H9 (cell line): ENCODE data around the gene CES1. TPM values are rescaled to one million over a fixed set of nuclear protein-coding genes. Genes with fewer than 3 reads are reported as not detected.

ENCODE experiments used
- DNase-seq: peaks from one replicate; pipeline ENCODE4 v3.0.0-alpha.2; 2017
- H2AFZ ChIP-seq: one replicate; pipeline ENCODE4 v1.6.1; 2013; ENCODE audit warnings: mild to moderate bottlenecking, low read length, control low read depth, moderate library complexity
- H2AK5ac ChIP-seq: 2 replicates; pipeline ENCODE4 v1.6.1; 2013; ENCODE audit warnings: low read length, control low read depth, mixed read lengths; ENCODE audit not compliant: insufficient read length
- H2BK120ac ChIP-seq: one replicate; pipeline ENCODE4 v1.6.1; 2013; ENCODE audit warnings: low read depth, mild to moderate bottlenecking, low read length, control low read depth, inconsistent platforms; ENCODE audit not compliant: poor library complexity, severe bottlenecking
- H2BK12ac ChIP-seq: 2 replicates; pipeline ENCODE4 v1.6.1; 2013; ENCODE audit warnings: low read length, control low read depth, mixed read lengths, low read depth; ENCODE audit not compliant: insufficient read length
- H2BK15ac ChIP-seq: 2 replicates; pipeline ENCODE4 v1.6.1; 2013; ENCODE audit warnings: low read depth, low read length, control low read depth
- H2BK20ac ChIP-seq: one replicate; pipeline ENCODE4 v1.6.1; 2013; ENCODE audit warnings: low read depth, mild to moderate bottlenecking, low read length, control low read depth, inconsistent platforms; ENCODE audit not compliant: poor library complexity, severe bottlenecking
- H2BK5ac ChIP-seq: 2 replicates; pipeline ENCODE4 v1.6.1; 2013; ENCODE audit warnings: low read length, control low read depth, mixed read lengths; ENCODE audit not compliant: insufficient read length
- H3K14ac ChIP-seq: 2 replicates; pipeline ENCODE4 v1.6.1; 2013; ENCODE audit warnings: low read length, control low read depth; ENCODE audit not compliant: insufficient read depth
- H3K18ac ChIP-seq: 2 replicates; pipeline ENCODE4 v1.6.1; 2013; ENCODE audit warnings: low read depth, mild to moderate bottlenecking, mixed read lengths, low read length, control low read depth; ENCODE audit not compliant: insufficient read length
- H3K23ac ChIP-seq: 2 replicates; pipeline ENCODE4 v1.6.1; 2013; ENCODE audit warnings: low read length, control low read depth, mixed read lengths, low read depth; ENCODE audit not compliant: insufficient read length
- H3K23me2 ChIP-seq: 2 replicates; pipeline ENCODE4 v1.6.1; 2013; ENCODE audit warnings: low read depth, mild to moderate bottlenecking, mixed read lengths, low read length, control low read depth; ENCODE audit not compliant: insufficient read length, poor library complexity, severe bottlenecking
- H3K27ac ChIP-seq: 2 replicates; pipeline ENCODE4 v1.5.1; 2013; ENCODE audit warnings: low read length, control low read depth, mixed read lengths, low read depth; ENCODE audit not compliant: insufficient read length
- H3K27me3 ChIP-seq: 2 replicates; pipeline ENCODE4 v1.6.1; 2013; ENCODE audit warnings: low read length, control low read depth, inconsistent platforms; ENCODE audit not compliant: insufficient read depth
- H3K4ac ChIP-seq: 2 replicates; pipeline ENCODE4 v1.6.1; 2013; ENCODE audit warnings: low read depth, mild to moderate bottlenecking, control low read depth, inconsistent platforms, low read length, moderate library complexity
- H3K4me1 ChIP-seq: 2 replicates; pipeline ENCODE4 v1.6.1; 2013; ENCODE audit warnings: low read length, control low read depth, inconsistent platforms; ENCODE audit not compliant: insufficient read depth
- H3K4me2 ChIP-seq: 2 replicates; pipeline ENCODE4 v1.6.1; 2013; ENCODE audit warnings: low read length, control low read depth, mixed read lengths; ENCODE audit not compliant: insufficient read length, insufficient read depth
- H3K56ac ChIP-seq: 2 replicates; pipeline ENCODE4 v1.6.1; 2013; ENCODE audit warnings: low read depth, mild to moderate bottlenecking, mixed read lengths, low read length, control low read depth; ENCODE audit not compliant: insufficient read length
- H3K79me1 ChIP-seq: 2 replicates; pipeline ENCODE4 v1.6.1; 2013; ENCODE audit warnings: low read depth, mild to moderate bottlenecking, moderate library complexity, low read length, control low read depth, inconsistent platforms; ENCODE audit not compliant: insufficient read depth, poor library complexity, severe bottlenecking
- H3K79me2 ChIP-seq: 2 replicates; pipeline ENCODE4 v1.6.1; 2013; ENCODE audit warnings: low read length, control low read depth, inconsistent platforms; ENCODE audit not compliant: insufficient read depth
- H3K9ac ChIP-seq: 2 replicates; pipeline ENCODE4 v1.6.1; 2013; ENCODE audit warnings: low read length, control low read depth, mixed read lengths; ENCODE audit not compliant: insufficient read length; ENCODE audit errors: extremely low read depth
- H3K9me3 ChIP-seq: one replicate; pipeline ENCODE4 v1.6.1; 2013; ENCODE audit warnings: low read depth, low read length, inconsistent platforms; ENCODE audit not compliant: control insufficient read depth
- H3T11ph ChIP-seq: one replicate; pipeline ENCODE4 v1.6.1; 2013; ENCODE audit warnings: mild to moderate bottlenecking, low read length, control low read depth, inconsistent platforms
- H4K20me1 ChIP-seq: one replicate; pipeline ENCODE4 v1.6.1; 2013; ENCODE audit not compliant: control insufficient read depth, insufficient read length, insufficient read depth
- H4K5ac ChIP-seq: 2 replicates; pipeline ENCODE4 v1.6.1; 2013; ENCODE audit warnings: low read depth, mild to moderate bottlenecking, mixed read lengths, low read length, control low read depth; ENCODE audit not compliant: insufficient read length
- H4K8ac ChIP-seq: replicated peaks from 2 replicates; pipeline ENCODE4 v1.6.1; 2013; ENCODE audit warnings: low read length, control low read depth, mixed read lengths, low read depth; ENCODE audit not compliant: insufficient read length
- H4K91ac ChIP-seq: 2 replicates; pipeline ENCODE4 v1.6.1; 2013; ENCODE audit warnings: low read depth, mild to moderate bottlenecking, moderate library complexity, mixed read lengths, low read length, control low read depth; ENCODE audit not compliant: insufficient read length
- H3K27ac Mint-ChIP-seq, 3 experiments: 2 replicates in 2 of 3; 3 replicates in 1 of 3; pipeline ENCODE4 v1.8.0; 2020 to 2021; ENCODE audit warnings: mixed read lengths in 3 of 3, mild to moderate bottlenecking in 1 of 3, moderate library complexity in 1 of 3
- H3K27me3 Mint-ChIP-seq: 2 replicates; pipeline ENCODE4 v1.8.0; 2021; ENCODE audit warnings: low read depth, mild to moderate bottlenecking, moderate library complexity, mixed read lengths
- H3K36me3 Mint-ChIP-seq, 3 experiments: 2 replicates in 2 of 3; 3 replicates in 1 of 3; pipeline ENCODE4 v1.8.0; 2020 to 2021; ENCODE audit warnings: low read depth in 3 of 3, mixed read lengths in 3 of 3; ENCODE audit not compliant: insufficient read depth in 1 of 3
- H3K4me1 Mint-ChIP-seq, 2 experiments: 2 replicates each; pipeline ENCODE4 v1.8.0; 2020; ENCODE audit warnings: mixed read lengths in 2 of 2
- H3K4me3 Mint-ChIP-seq, 2 experiments: 2 replicates in 1 of 2; 3 replicates in 1 of 2; pipeline ENCODE4 v1.8.0; 2020 to 2021; ENCODE audit warnings: mild to moderate bottlenecking in 2 of 2, mixed read lengths in 2 of 2, moderate library complexity in 1 of 2
- H3K9me3 Mint-ChIP-seq, 2 experiments: 2 replicates in 1 of 2; 3 replicates in 1 of 2; pipeline ENCODE4 v1.8.0; 2020; ENCODE audit warnings: mild to moderate bottlenecking in 2 of 2, mixed read lengths in 2 of 2, moderate library complexity in 1 of 2
- CTCF ChIP-seq: fragments of 200-600 bp; sonication (generic); conservative IDR thresholded peaks from 3 replicates; pipeline ENCODE4 v1.8.0; 2021; ENCODE audit warnings: antibody characterized with exemption, mild to moderate bottlenecking
- WGBS: extraction: QIAGEN DNeasy Blood & Tissue Kit; methylation state at CpG from one replicate; pipeline ENCODE4 v1.1.7; 2013; ENCODE audit warnings: missing lambda C conversion rate, low lambda C conversion rate, mixed read lengths; ENCODE audit not compliant: insufficient read length; ENCODE audit errors: extremely low coverage; 5-methylcytosine and 5-hydroxymethylcytosine counted together
- total RNA-seq: library from RNA; stranded (reverse); gene quantifications from 2 replicates; pipeline ENCODE4 v1.2.1, GENCODE V29; 2021

The CES1 gene
- total RNA-seq, 1 experiment from 2014 or later = not detected

- Histone ChIP-seq H3K56ac (no peak overlapping the region), H3K27me3 (no peaks in the 10 kb centered on the region), H2BK12ac (no peak overlapping the region), H3K9me3 (no peaks in the 10 kb centered on the region), H3K14ac (no peak overlapping the region), H3K4me1 (no peaks in the 10 kb centered on the region), H4K91ac (no peak overlapping the region), H2BK5ac (no peak overlapping the region), H3K4me2 (no peak overlapping the region), H3K18ac (no peak overlapping the region), H3K9ac (no peak overlapping the region), H4K5ac (no peak overlapping the region), H2BK120ac (no peak overlapping the region), H2AK5ac (no peak overlapping the region), H3K23ac (no peak overlapping the region), H3K79me1 (no peaks in the 10 kb centered on the region), H2BK20ac (no peak overlapping the region), H3K23me2 (no peaks in the 10 kb centered on the region), H3K4ac (no peak overlapping the region), H3K27ac (no peak overlapping the region), H3K79me2 (no peaks in the 10 kb centered on the region), H2BK15ac (no peak overlapping the region), H3T11ph (no peak overlapping the region), H4K20me1 (no peaks in the 10 kb centered on the region), H2AFZ (no peak overlapping the region), H4K8ac (no peak overlapping the region)
- Mint-ChIP-seq H3K9me3 (peaks cover 0 to 16% of the 10 kb centered on the region in 2 experiments), H3K27ac (no peak overlapping the region), H3K4me1 (no peaks in the 10 kb centered on the region), H3K4me3 (no peak overlapping the region), H3K36me3 (no peaks in the 10 kb centered on the region; a peak in 1 of 7 replicates), H3K27me3 (peaks cover 8% of the 10 kb centered on the region)
- no peak for TF ChIP-seq CTCF
- no peak for DNase-seq
- no CpG with 5 or more reads among the region's 4 CpGs for WGBS
These were observed 44.0 kb upstream of the CES1 start for GRCh38 chr16:55876854-55877253.
